ENCODE results near the gene SLC29A1.

Gene SLC29A1

GRCh38 chr6:44185953-44186634 is 37.3 kb upstream of the SLC29A1 start:
- peak; percentile 26 for DNase-seq (ENCODE audit: low spot score)
- in situ Hi-C loops (cut with MboI; ENCODE audit: low sequenced_read_pairs, unreplicated experiment) = no loop called here
- TF ChIP-seq CTCF (IDR thresholded peaks at IDR 0.05; ENCODE audit: borderline replicate concordance, control extremely low read depth, extremely low read depth, insufficient read depth, missing control alignments) = no peak

GRCh38 chr6:44186635-44187025 is 36.8 kb upstream of the SLC29A1 start:
- in situ Hi-C loops (cut with MboI; ENCODE audit: low sequenced_read_pairs, unreplicated experiment) = no loop called here
- DNase-seq (ENCODE audit: low spot score) = no peak
- TF ChIP-seq CTCF (IDR thresholded peaks at IDR 0.05; ENCODE audit: borderline replicate concordance, control extremely low read depth, extremely low read depth, insufficient read depth, missing control alignments) = no peak

- in situ Hi-C loops (cut with MboI; ENCODE audit: low sequenced_read_pairs, unreplicated experiment) = no loop called here
These were observed 34.6 kb upstream of the SLC29A1 start for GRCh38 chr6:44188819-44189218.

GRCh38 chr6:44189257-44189656 is 34.1 kb upstream of the SLC29A1 start:
- TF ChIP-seq CTCF (IDR thresholded peaks at IDR 0.05; ENCODE audit: borderline replicate concordance, control extremely low read depth, extremely low read depth, insufficient read depth, missing control alignments) = no peak
- in situ Hi-C loops (cut with MboI; ENCODE audit: low sequenced_read_pairs, unreplicated experiment) = no loop called here
- no peak for DNase-seq (ENCODE audit: low spot score)

More at GRCh38 chr6:44188819-44189218, 34.6 kb upstream of the SLC29A1 start:
- no peak for TF ChIP-seq CTCF (IDR thresholded peaks at IDR 0.05; ENCODE audit: borderline replicate concordance, control extremely low read depth, extremely low read depth, insufficient read depth, missing control alignments)
- DNase-seq (ENCODE audit: low spot score) = no peak

- DNase-seq (ENCODE audit: low spot score) = peak; percentile 74
- in situ Hi-C loops (cut with MboI; ENCODE audit: low sequenced_read_pairs, unreplicated experiment) = no loop called here
- no peak for TF ChIP-seq CTCF (IDR thresholded peaks at IDR 0.05; ENCODE audit: borderline replicate concordance, control extremely low read depth, extremely low read depth, insufficient read depth, missing control alignments)
These were observed 32.7 kb upstream of the SLC29A1 start for GRCh38 chr6:44190715-44191114.

- TF ChIP-seq CTCF (IDR thresholded peaks at IDR 0.05; ENCODE audit: borderline replicate concordance, control extremely low read depth, extremely low read depth, insufficient read depth, missing control alignments) = no peak
- DNase-seq (ENCODE audit: low spot score) = peak; percentile 47
- in situ Hi-C loops (cut with MboI; ENCODE audit: low sequenced_read_pairs, unreplicated experiment) = no loop called here
These were observed 30.9 kb upstream of the SLC29A1 start for GRCh38 chr6:44192428-44193041.
